Loucy (cell line): ENCODE results near the gene ADORA2A.

Experiments used
- H2AFZ ChIP-seq: fragments of 200-600 bp; sonication (generic); 2 replicates; pipeline ENCODE4 v1.6.0; 2016; ENCODE audit warnings: antibody characterized with exemption, mild to moderate bottlenecking, low read length, moderate library complexity
- H3F3A ChIP-seq: fragments of 200-600 bp; 2 replicates; pipeline ENCODE4 v1.6.0; 2016; ENCODE audit warnings: antibody characterized with exemption, low read depth, mild to moderate bottlenecking
- H3K27me3 ChIP-seq: fragments of 200-600 bp; sonication (generic); 2 replicates; pipeline ENCODE4 v1.6.1; 2014; ENCODE audit warnings: low read length, mild to moderate bottlenecking; ENCODE audit not compliant: insufficient read depth, poor library complexity, severe bottlenecking
- H3K36me3 ChIP-seq: fragments of 200-600 bp; sonication (generic); 2 replicates; pipeline ENCODE4 v1.6.1; 2016; ENCODE audit warnings: low read length; ENCODE audit not compliant: insufficient read depth
- H3K4me1 ChIP-seq: fragments of 200-600 bp; sonication (generic); 2 replicates; pipeline ENCODE4 v1.5.1; 2014; ENCODE audit warnings: low read length, mild to moderate bottlenecking; ENCODE audit not compliant: insufficient read depth, poor library complexity, severe bottlenecking
- H3K4me2 ChIP-seq: fragments of 200-600 bp; sonication (generic); 2 replicates; pipeline ENCODE4 v1.6.0; 2014; ENCODE audit warnings: antibody characterized with exemption, low read length, low read depth, mild to moderate bottlenecking; ENCODE audit not compliant: poor library complexity, severe bottlenecking
- H3K4me3 ChIP-seq: fragments of 200-600 bp; sonication (generic); 2 replicates; pipeline ENCODE4 v1.5.1; 2014; ENCODE audit warnings: low read length, mild to moderate bottlenecking, mixed read lengths; ENCODE audit not compliant: poor library complexity, severe bottlenecking
- H3K79me2 ChIP-seq: fragments of 200-600 bp; sonication (generic); 2 replicates; pipeline ENCODE4 v1.6.1; 2014; ENCODE audit warnings: low read length; ENCODE audit not compliant: insufficient read depth
- H3K9ac ChIP-seq: fragments of 200-600 bp; sonication (generic); 2 replicates; pipeline ENCODE4 v1.6.0; 2014; ENCODE audit warnings: mild to moderate bottlenecking, low read depth, low read length, moderate library complexity; ENCODE audit not compliant: poor library complexity, severe bottlenecking
- H3K9me2 ChIP-seq: fragments of 200-600 bp; sonication (generic); replicated peaks from 2 replicates; pipeline ENCODE4 v1.6.1; 2016; ENCODE audit warnings: low read depth, low read length, mixed read lengths
- H3K9me3 ChIP-seq: fragments of 200-600 bp; sonication (generic); 2 replicates; pipeline ENCODE4 v1.6.1; 2014; ENCODE audit warnings: mild to moderate bottlenecking, antibody characterized with exemption, low read length, low read depth; ENCODE audit not compliant: insufficient read depth
- H4K20me1 ChIP-seq: fragments of 200-600 bp; sonication (generic); 2 replicates; pipeline ENCODE4 v1.6.0; 2014; ENCODE audit warnings: antibody characterized with exemption, low read length, mild to moderate bottlenecking; ENCODE audit not compliant: insufficient read depth, poor library complexity, severe bottlenecking
- EZH2phosphoT487 ChIP-seq: fragments of 200-600 bp; IDR thresholded peaks from 2 replicates; pipeline ENCODE4 v1.6.1; 2018; ENCODE audit warnings: antibody characterized with exemption, mild to moderate bottlenecking, moderate library complexity, borderline replicate concordance
- TF ChIP-seq, protein P1 (sequence below): fragments of 200-600 bp; sonication (generic); conservative IDR thresholded peaks from 2 replicates; pipeline ENCODE4 v1.5.1; 2014; ENCODE audit warnings: mild to moderate bottlenecking, antibody characterized with exemption, low read length

The ADORA2A gene

GRCh38 chr22:24450610-24451009 is 23.2 kb downstream of the ADORA2A start:
- H3K9me3 ChIP-seq, result no peaks in the 10 kb centered on the region

DNA sequence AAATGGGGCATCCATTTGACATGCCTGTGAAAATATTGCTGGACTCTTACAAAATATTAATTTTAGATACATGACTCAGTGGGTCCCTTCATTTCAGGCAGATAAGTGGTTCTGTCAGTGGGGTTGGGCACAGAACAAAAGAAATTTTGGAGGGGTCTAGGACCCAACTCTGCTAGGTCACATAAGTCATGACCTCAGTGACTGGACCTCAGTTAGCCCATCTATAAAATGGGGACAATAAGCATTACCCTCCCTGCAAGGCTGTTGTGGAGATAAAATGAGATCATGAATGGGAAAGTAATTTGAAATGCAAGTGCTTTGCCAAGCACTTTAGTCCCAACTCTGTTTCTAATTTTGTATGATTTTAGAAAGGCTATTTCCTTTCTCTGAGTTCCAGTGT is 23.8 kb downstream of the ADORA2A start:
- Histone ChIP-seq H3K4me1 (peaks cover 21% of the 10 kb centered on the region), H3K9ac (peak overlapping the region; percentile 51), H3F3A (no peaks in the 10 kb centered on the region), H3K27me3 (no peaks in the 10 kb centered on the region), H2AFZ (0 out of 2 replicates have a peak overlapping the region, but pooled peaks have one; percentile 71), H3K79me2 (no peaks in the 10 kb centered on the region), H3K4me2 (peak overlapping the region; percentile 59), H3K36me3 (no peaks in the 10 kb centered on the region), H3K4me3 (peak overlapping the region; percentile 18), H3K9me3 (no peaks in the 10 kb centered on the region), H3K9me2 (no peaks in the 10 kb centered on the region), H4K20me1 (no peaks in the 10 kb centered on the region)
- TF ChIP-seq, protein P1, sequence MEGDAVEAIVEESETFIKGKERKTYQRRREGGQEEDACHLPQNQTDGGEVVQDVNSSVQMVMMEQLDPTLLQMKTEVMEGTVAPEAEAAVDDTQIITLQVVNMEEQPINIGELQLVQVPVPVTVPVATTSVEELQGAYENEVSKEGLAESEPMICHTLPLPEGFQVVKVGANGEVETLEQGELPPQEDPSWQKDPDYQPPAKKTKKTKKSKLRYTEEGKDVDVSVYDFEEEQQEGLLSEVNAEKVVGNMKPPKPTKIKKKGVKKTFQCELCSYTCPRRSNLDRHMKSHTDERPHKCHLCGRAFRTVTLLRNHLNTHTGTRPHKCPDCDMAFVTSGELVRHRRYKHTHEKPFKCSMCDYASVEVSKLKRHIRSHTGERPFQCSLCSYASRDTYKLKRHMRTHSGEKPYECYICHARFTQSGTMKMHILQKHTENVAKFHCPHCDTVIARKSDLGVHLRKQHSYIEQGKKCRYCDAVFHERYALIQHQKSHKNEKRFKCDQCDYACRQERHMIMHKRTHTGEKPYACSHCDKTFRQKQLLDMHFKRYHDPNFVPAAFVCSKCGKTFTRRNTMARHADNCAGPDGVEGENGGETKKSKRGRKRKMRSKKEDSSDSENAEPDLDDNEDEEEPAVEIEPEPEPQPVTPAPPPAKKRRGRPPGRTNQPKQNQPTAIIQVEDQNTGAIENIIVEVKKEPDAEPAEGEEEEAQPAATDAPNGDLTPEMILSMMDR, result no peak
- no peak for TF ChIP-seq EZH2phosphoT487

More at GRCh38 chr22:24450610-24451009, 23.2 kb downstream of the ADORA2A start:
- H2AFZ ChIP-seq, result peak overlapping the region; percentile 71
- TF ChIP-seq EZH2phosphoT487, result no peak
- TF ChIP-seq, protein P1, result no peak
- peak overlapping the region; percentile 18 for H3K4me3 ChIP-seq
- H3K36me3 ChIP-seq, result no peaks in the 10 kb centered on the region
- H3K4me2 ChIP-seq, result peak overlapping the region; percentile 59
- no peaks in the 10 kb centered on the region for H3F3A ChIP-seq
- H4K20me1 ChIP-seq, result no peaks in the 10 kb centered on the region
- H3K79me2 ChIP-seq, result no peaks in the 10 kb centered on the region
- peaks cover 27% of the 10 kb centered on the region for H3K4me1 ChIP-seq
- no peaks in the 10 kb centered on the region for H3K27me3 ChIP-seq
- peak overlapping the region; percentile 51 for H3K9ac ChIP-seq
- H3K9me2 ChIP-seq, result no peaks in the 10 kb centered on the region

DNA sequence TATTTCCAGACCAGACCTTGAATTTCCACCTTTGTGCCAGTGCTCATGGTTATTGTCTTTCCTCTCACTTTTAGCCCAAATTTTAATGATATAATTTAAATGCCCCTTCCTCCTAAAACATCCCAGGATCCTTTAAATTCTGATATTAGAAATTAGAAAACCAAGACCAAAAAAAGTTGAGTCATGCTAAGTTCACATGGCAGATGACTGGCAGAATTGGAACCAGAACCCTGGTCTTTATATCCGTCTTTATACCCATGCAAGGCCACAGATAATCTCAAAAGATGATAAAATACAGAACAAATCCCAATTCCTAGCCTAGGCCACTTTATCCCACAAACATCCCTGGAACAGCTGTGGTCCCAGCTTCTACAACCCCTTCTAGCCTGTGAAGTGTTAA is 26.5 kb downstream of the ADORA2A start:
- Histone ChIP-seq H3K4me2 (no peak overlapping the region), H3K4me1 (peaks cover 21% of the 10 kb centered on the region), H3K9ac (no peak overlapping the region), H3K9me2 (no peaks in the 10 kb centered on the region), H3K36me3 (no peaks in the 10 kb centered on the region), H3K27me3 (no peaks in the 10 kb centered on the region), H3K79me2 (no peaks in the 10 kb centered on the region), H2AFZ (no peak overlapping the region), H3K9me3 (no peaks in the 10 kb centered on the region), H4K20me1 (no peaks in the 10 kb centered on the region), H3K4me3 (no peak overlapping the region), H3F3A (no peaks in the 10 kb centered on the region)
- no peak for TF ChIP-seq EZH2phosphoT487
- TF ChIP-seq, protein P1, result no peak
